ENCODE data around the gene SRP14.
A peak's percentile ranks its signal among the peaks of the same experiment; 100 is the strongest.
"Not testable (repeated sequence)": the region's sequence is repeated elsewhere in the genome, so short reads cannot be mapped to it uniquely, and the experiment has no call there.

SRP14 gene

GRCh38 chr15:40016224-40016865, 22.6 kb downstream of the SRP14 start:
- no peak for DNase-seq

- DNase-seq = no peak
These were observed 24.6 kb downstream of the SRP14 start for GRCh38 chr15:40014390-40014789.

GRCh38 chr15:40013372-40013771, 25.6 kb downstream of the SRP14 start:
- not testable (repeated sequence) for DNase-seq

- no peak for DNase-seq
These were observed 27.7 kb downstream of the SRP14 start for GRCh38 chr15:40011303-40011702.

- DNase-seq = no peak
These were observed 28.3 kb downstream of the SRP14 start for GRCh38 chr15:40010686-40011085.

- DNase-seq = peak; percentile 23
These were observed 30.8 kb downstream of the SRP14 start for GRCh38 chr15:40008061-40008765.

GRCh38 chr15:40006646-40007045, 32.3 kb downstream of the SRP14 start:
- no peak for DNase-seq

GRCh38 chr15:40006003-40006402, 33.0 kb downstream of the SRP14 start:
- no peak for DNase-seq

GRCh38 chr15:40003116-40003916, 35.7 kb downstream of the SRP14 start:
- no peak for DNase-seq

GRCh38 chr15:40002295-40002694, 36.7 kb downstream of the SRP14 start:
- DNase-seq = no peak

- DNase-seq = no peak
These were observed 39.3 kb downstream of the SRP14 start for GRCh38 chr15:39999538-40000200.

- DNase-seq = no peak
These were observed 40.4 kb downstream of the SRP14 start for GRCh38 chr15:39998511-39999077.

- no peak for DNase-seq
These were observed 41.3 kb downstream of the SRP14 start for GRCh38 chr15:39997639-39998038.

GRCh38 chr15:39997031-39997430, 42.0 kb downstream of the SRP14 start:
- DNase-seq = no peak

GRCh38 chr15:39996228-39996627, 42.8 kb downstream of the SRP14 start:
- DNase-seq = not testable (repeated sequence)

- DNase-seq = not testable (repeated sequence)
These were observed 46.0 kb downstream of the SRP14 start for GRCh38 chr15:39992953-39993352.

- DNase-seq = no peak
These were observed 48.3 kb downstream of the SRP14 start for GRCh38 chr15:39990706-39991105.

- no peak for DNase-seq
These were observed 51.2 kb downstream of the SRP14 start for GRCh38 chr15:39987821-39988220.

Data from NK-92 treated with Interleukin-12 subunit alpha and Interleukin-12 subunit beta, amount 100 ng/mL, for 24 hours (cell line).